Activated T-cell treated with anti-CD3 and anti-CD28 coated beads for 4 hours (primary cell): ENCODE results near the gene SDF4.
"Not testable (repeated sequence)": the region's sequence is repeated elsewhere in the genome, so short reads cannot be mapped to it uniquely, and the experiment has no call there.

ENCODE experiments used
- DNase-seq: peaks from one replicate; pipeline ENCODE4 v3.0.0-alpha.2; 2020

The SDF4 gene

GRCh38 chr1:1259540-1259939, 27.7 kb upstream of the SDF4 start:
- DNase-seq = no peak

DNA sequence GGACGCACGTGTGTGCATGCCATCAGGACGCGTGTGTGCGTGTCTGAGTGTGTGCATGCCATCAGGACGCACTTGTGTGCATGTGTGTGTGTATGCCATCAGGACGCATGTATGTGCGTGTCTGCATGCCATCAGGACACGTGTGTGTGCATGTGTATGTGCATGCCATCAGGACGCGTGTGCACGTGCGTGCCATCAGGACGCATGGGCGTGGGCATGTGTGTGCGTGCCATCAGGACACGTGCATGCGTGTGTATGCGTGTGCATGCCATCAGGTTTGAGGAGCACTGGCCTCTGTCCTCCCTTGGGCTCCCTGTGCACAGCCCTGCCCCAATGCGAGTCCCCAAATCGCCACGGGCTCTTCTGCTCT, 27.3 kb upstream of the SDF4 start:
- no peak for DNase-seq

DNA sequence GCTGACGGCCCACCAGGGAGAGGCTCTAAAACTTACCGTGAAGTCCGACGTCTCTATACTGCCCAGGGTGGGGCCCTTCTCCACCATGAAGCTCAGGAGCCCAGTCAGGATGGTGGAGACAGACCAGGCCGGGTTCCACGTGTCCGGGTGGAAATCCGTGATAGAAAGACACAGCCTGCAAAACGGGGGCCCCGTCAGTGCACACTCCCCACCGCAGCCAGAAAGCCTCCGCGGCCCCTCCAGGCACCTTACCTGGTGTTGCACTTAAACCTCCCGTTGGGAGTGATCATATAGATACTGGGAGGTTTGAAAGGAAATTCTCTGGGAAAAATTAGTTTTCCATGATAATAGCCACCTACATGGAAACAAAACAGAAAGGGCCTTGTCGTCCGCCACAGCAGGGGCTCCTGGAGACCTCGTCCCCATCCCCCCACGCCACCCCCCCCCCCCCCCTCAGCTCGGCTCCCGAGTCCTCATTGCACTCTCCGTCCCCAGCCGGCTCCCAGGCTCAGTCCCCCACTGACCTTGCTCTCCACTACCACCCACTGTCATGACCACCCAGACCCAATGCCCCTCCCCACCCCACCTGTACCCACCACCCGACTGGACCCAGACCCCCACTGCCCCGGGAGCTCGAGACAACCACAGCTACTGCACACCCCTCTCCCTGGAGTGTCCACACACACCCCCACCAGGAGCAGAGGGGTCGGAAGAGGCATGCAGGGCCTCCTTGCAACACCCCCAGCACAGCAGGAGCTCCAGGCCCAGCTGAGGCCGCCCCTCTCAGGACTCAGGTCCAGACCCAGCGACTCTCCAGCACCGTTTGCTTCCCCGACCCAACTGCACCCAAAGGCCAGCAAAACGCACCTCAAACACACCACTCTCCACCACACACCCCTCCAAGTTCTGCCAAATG, 25.4 kb upstream of the SDF4 start:
- no peak for DNase-seq

GRCh38 chr1:1255611-1256010, 23.8 kb upstream of the SDF4 start:
- DNase-seq = no peak

DNA sequence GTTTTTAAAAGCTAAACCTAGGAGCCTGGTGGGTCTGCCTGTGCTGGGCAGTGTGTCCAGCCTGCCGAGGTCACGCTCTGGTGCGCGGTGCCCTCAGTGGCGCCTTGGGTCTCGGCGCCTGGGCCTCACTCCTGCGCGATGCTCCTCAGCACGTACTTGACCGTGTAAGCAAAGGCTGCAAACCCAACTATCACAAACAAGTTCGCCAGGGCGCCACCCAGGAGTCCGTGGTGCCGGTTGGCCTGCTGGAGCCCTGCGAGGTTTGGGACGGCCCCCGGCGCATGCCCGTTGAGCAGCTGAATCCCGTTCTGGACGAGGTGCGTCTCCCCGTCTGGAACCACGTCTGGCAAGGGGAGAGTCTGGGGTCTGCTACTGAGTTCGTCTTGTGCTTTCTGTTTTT, 23.3 kb upstream of the SDF4 start:
- DNase-seq = no peak

- no peak for DNase-seq
Measured at GRCh38 chr1:1254667-1254998, 22.8 kb upstream of the SDF4 start.

DNA sequence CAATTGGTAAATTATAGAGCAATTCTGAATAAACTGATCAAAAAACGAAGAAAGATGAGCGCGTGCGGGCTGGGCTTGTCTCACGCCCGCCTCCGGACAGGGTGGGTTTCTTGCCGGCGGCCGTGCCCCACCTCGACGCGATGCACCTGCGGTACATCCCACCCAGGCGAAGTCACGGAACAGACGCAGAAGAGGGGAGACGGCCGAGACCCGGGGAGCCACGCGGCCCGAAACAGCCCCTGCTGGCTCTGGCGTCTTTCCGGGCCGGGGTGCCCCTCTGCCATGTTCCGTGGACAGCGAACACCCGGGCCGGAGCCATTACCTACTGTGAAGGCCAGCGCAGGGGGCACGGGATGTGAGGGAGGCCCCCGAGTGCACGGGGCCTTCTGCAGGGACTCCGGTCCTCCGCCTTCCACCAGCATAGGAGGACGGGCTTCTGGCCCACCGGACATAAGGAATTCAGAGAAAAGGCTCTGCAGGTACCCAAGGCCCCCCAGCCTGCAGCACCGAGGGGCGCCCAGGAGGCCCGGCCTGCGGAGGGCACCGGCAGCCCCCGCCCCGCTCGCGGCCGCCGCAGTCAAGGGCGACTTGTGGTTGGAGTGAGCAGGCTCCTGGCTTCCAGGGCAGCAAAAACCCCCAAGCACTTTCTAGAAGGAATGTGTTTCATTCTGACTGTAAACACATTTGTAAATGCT, 22.3 kb upstream of the SDF4 start:
- no peak for DNase-seq

- no peak for DNase-seq
Measured at GRCh38 chr1:1253314-1253713, 21.5 kb upstream of the SDF4 start.

DNA sequence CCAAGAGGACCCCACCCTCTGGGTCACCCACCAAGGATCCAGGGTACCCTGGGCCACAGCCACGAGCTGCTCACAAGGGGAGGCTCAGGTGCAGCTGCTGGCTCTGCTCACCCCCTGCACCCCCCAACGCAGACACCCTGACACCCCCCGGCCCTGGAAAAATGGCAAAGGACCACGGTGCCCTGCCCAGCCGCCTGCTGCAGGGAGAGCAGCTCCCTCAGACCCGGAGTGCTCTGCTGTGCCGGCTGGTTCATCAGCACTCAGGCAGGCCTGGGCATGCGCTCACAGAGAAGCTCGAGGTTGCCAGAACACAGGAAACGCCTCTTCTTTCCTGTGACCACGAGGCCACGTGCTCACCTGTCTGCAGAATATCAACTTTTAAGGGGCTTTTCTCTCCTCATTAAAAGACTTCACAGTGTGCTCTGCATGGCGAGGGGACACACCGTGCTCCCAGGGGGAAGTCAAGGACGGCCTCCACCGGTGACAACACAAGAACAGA, 19.0 kb upstream of the SDF4 start:
- peak; percentile 42 for DNase-seq

GRCh38 chr1:1248009-1248913, 16.5 kb upstream of the SDF4 start:
- not testable (repeated sequence) for DNase-seq

GRCh38 chr1:1247341-1247913, 15.6 kb upstream of the SDF4 start:
- DNase-seq = no peak

DNA sequence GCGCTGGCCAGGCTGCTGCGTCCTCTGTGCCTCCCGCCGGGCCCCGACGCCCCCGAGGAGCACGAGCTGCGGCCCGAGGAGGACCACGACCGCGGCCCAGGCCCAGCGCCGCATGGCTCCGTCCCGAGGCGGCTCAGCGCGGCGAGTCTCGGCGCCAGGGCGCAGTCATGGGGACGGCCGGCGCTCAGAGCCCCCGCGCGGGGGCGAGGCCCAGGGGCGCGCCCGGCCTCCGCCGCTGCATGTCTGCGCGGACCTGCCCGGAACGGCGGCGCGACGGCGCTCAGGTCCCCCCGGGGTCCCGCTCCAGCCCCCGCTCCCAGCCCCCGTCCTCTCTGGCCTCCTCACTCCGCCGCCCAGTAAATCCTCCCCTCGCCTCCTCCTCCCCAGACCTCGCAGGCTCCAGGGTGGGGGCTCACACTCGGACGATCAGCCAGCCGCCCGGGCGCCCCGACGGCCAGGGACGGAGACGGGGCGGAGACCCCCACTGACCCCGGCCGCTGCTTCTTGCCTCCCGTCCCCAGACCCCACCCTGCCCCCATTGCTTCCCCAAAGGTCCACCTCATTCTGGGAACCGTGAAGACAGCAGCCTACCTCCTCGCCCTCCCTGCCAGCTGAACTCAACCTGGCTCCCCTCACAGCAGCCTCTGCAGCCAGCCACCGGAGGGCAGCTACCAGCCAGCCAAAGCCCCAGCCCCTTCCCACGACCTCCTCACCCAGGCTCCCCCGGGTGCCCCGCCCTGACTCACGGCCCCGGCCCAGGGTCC, 15.0 kb upstream of the SDF4 start, which contains the start of gene C1QTNF12:
C1QTNF12 (minus strand) TSS at position 146 of the 764 bp plus-strand sequence; CDS start at position 114, 32 bp downstream.
- no peak for DNase-seq

- DNase-seq = no peak
Measured at GRCh38 chr1:1245817-1246576, 14.2 kb upstream of the SDF4 start.

DNA sequence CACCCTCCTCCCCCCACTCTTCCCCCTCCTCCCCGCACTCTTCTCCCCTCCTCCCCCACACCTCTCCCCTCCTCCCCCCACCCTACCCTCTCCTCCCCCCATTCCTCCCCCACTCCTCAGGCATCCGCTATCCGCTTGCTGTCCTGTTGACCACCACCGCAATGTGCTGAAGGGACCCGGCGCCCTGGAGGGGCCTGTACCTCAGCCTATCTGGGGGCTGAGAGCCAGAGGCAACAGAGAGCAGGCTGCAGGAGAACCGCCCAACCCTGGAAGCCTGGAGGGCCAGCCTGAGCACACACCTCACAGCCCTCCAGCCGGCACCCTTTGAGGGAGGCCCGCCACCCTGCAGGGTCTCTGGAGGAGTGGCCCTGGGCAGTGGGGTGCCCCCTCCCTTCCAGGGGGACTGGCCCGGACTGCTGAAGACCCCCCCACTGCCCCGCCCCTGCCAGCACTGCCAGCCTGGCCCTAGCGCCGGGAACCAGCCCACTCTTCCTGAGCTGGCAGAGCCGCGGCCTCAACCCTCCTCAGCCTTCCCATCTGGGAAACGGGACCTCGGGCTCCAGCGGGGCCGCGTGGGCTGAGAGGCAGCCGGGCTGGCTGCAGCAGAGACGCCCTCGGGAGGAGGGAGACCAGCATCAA, 13.5 kb upstream of the SDF4 start:
- DNase-seq = no peak

GRCh38 chr1:1244192-1244811, 12.5 kb upstream of the SDF4 start:
- no peak for DNase-seq

GRCh38 chr1:1243807-1244191, 12.0 kb upstream of the SDF4 start:
- no peak for DNase-seq

DNA sequence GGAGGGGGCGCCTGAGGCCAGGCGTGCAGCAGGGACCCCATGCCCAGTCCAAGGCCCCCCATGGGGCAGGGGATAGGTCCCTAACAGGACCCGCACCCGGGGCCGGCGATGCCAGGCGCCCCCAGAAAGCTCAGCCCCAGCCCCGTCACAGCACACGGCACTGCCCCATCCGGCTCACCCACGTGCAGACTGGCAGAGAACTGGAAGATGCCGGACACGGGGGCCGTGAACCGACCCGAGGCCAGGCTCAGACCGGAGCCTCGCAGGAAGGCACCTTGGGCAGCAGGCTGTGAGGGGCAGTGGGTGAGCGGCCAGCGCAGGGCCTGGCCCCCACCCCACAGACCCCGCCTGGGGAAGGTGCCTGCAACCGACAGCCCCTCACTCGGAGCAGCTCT, 11.5 kb upstream of the SDF4 start:
- DNase-seq = no peak

DNA sequence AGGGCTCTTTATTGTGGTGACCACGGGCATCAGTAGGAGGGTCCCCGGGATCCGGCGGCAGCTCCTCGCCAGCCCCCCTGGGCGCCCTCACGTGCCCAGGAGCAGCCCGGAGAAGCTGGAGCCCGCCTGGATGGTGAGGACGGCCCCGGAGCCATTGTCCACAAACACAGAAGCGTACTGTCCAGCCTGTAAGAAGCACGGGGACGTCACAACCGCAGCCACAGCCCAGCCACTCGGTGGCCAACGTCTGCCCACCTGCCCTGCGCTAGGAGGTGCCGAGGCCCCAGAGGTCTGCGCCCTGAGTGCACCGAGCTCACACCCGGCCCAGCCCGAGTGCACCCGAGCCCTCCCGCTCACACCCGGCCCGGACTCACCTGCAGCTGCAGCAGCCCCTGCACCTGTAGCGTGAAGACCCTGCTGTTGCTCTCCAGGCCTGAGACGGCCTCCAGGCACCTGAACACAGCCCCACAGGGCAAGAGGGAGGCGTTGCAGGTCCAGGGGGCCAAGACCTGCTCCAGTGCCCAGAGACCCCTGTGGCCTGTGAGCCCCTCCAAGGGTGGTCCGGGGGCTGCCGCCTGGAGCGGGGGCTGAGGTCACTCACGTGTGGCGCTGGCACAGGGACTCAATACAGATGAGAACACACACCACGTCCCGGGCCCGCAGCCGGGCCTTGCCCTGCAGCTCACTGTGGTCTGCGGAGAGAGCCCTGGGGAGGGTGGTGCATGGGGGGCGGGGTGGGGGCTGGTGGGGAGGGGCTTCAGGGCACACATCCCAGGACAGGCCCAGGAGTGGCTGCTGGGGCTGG, 10.9 kb upstream of the SDF4 start:
- DNase-seq = no peak

DNA sequence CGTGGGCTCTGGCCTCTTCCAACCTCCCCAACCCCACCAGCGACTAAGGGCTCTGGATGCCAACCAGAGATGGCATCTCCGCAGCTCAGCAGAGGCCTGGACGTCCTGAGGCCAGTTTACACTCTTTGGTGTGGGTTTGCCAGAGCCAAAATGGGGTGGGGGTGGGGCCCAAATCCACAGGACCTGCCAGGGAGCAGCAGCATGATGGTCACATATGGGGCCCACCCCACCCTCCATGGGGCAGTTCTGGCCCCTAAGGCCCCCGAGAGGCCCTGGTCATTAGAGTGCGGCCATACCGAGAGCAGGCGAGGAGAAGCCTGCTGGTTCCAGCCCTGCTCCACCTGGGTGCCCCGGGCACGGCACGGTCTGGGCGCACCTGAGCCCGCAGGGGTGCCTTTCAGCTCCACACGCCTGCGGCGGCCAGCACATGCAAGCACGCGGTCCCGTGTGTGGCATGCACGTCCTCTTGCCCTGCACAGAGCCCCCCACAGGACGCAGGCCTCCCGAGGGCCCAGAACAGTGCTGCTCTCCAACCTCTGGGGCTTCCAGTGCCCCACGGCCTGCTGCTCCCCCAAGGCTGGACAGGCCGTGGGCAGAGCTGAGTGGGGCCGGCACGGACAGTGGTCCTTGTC, 9.9 kb upstream of the SDF4 start:
- DNase-seq = no peak
